B cell (primary cell): ENCODE results near the gene NRROS. TPM values are rescaled to one million over a fixed set of nuclear protein-coding genes. Genes with fewer than 3 reads are reported as not detected.

Experiments used
- ATAC-seq: fragments of 200-7000 bp; cut with Tn5 transposase; one replicate; pipeline ENCODE4 v1.10.0; 2021; ENCODE audit warnings: low read depth, mild to moderate bottlenecking, moderate number of reproducible peaks, moderate library complexity
- CTCF ChIA-PET: fragments of 350-600 bp; sonication (Branson Sonifier 250); formaldehyde crosslinking; loops from one replicate; lab custom pipeline; 2021; ENCODE audit warnings: antibody characterized with exemption, inconsistent platforms; lab: Charles Lee
- POLR2A ChIA-PET: fragments of 350-600 bp; sonication (Branson Sonifier 250); formaldehyde crosslinking; loops from one replicate; lab custom pipeline; 2021; ENCODE audit warnings: antibody characterized with exemption; lab: Charles Lee
- DNase-seq: peaks from one replicate; pipeline ENCODE4 v3.0.0; 2013
- H2AFZ ChIP-seq: 2 replicates; pipeline ENCODE4 v1.6.1; 2012; ENCODE audit warnings: mild to moderate bottlenecking, low read depth, low read length; ENCODE audit not compliant: insufficient read depth, poor library complexity, severe bottlenecking
- H3K27ac ChIP-seq, 2 donors: 1 replicate in 1 of 2; 2 replicates in 1 of 2; pipeline ENCODE4 v1.5.1; 2012 to 2013; ENCODE audit warnings: low read length in 2 of 2, mild to moderate bottlenecking in 2 of 2, moderate library complexity in 1 of 2
- H3K27me3 ChIP-seq, 4 experiments: fragments of 200-600 bp in 1 of 4; sonication (generic) in 1 of 4; replicated peaks in 1 of 4; 1 replicate in 2 of 4; 2 replicates in 2 of 4; pipeline versions ENCODE4 v1.6.1 to v1.7.0; 2013 to 2016; ENCODE audit warnings: low read length in 3 of 4, mild to moderate bottlenecking in 2 of 4, mixed read lengths in 1 of 4, moderate library complexity in 1 of 4; ENCODE audit not compliant: insufficient read depth in 4 of 4, control insufficient read depth in 3 of 4; ENCODE audit errors: control extremely low read depth in 1 of 4
- H3K36me3 ChIP-seq, 2 experiments: replicated peaks in 1 of 2; 1 replicate in 1 of 2; 2 replicates in 1 of 2; pipeline versions ENCODE4 v1.6.1 to v1.7.1; 2013; ENCODE audit warnings: low read length in 1 of 2; ENCODE audit not compliant: insufficient read depth in 2 of 2, control insufficient read depth in 1 of 2; ENCODE audit errors: control extremely low read depth in 1 of 2, extremely low read depth in 1 of 2
- H3K4me1 ChIP-seq, 2 donors: fragments of 200-600 bp in 1 of 2; sonication (generic) in 1 of 2; 1 replicate in 1 of 2; 2 replicates in 1 of 2; pipeline versions ENCODE4 v1.5.1 to v1.6.1; 2013 to 2017; ENCODE audit warnings: low read length in 2 of 2; ENCODE audit not compliant: control insufficient read depth in 2 of 2, insufficient read depth in 2 of 2
- H3K4me2 ChIP-seq: replicated peaks from 2 replicates; pipeline ENCODE3; 2012; ENCODE audit warnings: mild to moderate bottlenecking, low read depth, low read length; ENCODE audit not compliant: poor library complexity, severe bottlenecking
- H3K4me3 ChIP-seq, 5 experiments: fragments of 200-600 bp in 1 of 5; sonication (generic) in 1 of 5; 1 replicate in 3 of 5; 2 replicates in 2 of 5; pipeline versions ENCODE4 v1.5.1 to v1.7.0; 2011 to 2016; ENCODE audit warnings: low read length in 4 of 5, mild to moderate bottlenecking in 4 of 5, low read depth in 2 of 5, control low read depth in 1 of 5, moderate library complexity in 1 of 5; ENCODE audit not compliant: insufficient read depth in 1 of 5; ENCODE audit errors: control extremely low read depth in 1 of 5, extremely low read depth in 1 of 5
- H3K79me2 ChIP-seq: fragments of 200-600 bp; sonication (generic); one replicate; pipeline ENCODE4 v1.6.0; 2016; ENCODE audit warnings: low read length; ENCODE audit not compliant: control insufficient read depth, insufficient read depth
- H3K9ac ChIP-seq: fragments of 200-600 bp; sonication (generic); 2 replicates; pipeline ENCODE4 v1.6.1; 2017; ENCODE audit warnings: mild to moderate bottlenecking, low read length, moderate library complexity
- H3K9me3 ChIP-seq, 3 donors: one replicate each; pipeline versions ENCODE4 v1.6.1 to v1.7.1; 2013; ENCODE audit warnings: low read length in 2 of 3; ENCODE audit not compliant: control insufficient read depth in 2 of 3, insufficient read depth in 1 of 3; ENCODE audit errors: control extremely low read depth in 1 of 3
- H4K20me1 ChIP-seq: 2 replicates; pipeline ENCODE4 v1.6.0; 2012; ENCODE audit warnings: mild to moderate bottlenecking, low read length; ENCODE audit not compliant: insufficient read depth, control insufficient read depth, poor library complexity, severe bottlenecking
- H3K27ac Mint-ChIP-seq: one replicate; pipeline ENCODE4 v1.8.0; 2021; ENCODE audit warnings: mixed read lengths
- H3K27me3 Mint-ChIP-seq: one replicate; pipeline ENCODE4 v1.8.0; 2021; ENCODE audit warnings: mixed read lengths
- H3K4me1 Mint-ChIP-seq: one replicate; pipeline ENCODE4 v1.8.0; 2021; ENCODE audit warnings: mixed read lengths
- H3K4me3 Mint-ChIP-seq: one replicate; pipeline ENCODE4 v1.8.0; 2021; ENCODE audit warnings: mixed read lengths
- H3K9me3 Mint-ChIP-seq: one replicate; pipeline ENCODE4 v1.8.0; 2022; ENCODE audit warnings: mixed read lengths; ENCODE audit not compliant: insufficient read depth
- EZH2 ChIP-seq: IDR thresholded peaks from 2 replicates; pipeline ENCODE4 v1.6.1; 2012; ENCODE audit warnings: borderline replicate concordance, low read depth, mild to moderate bottlenecking, moderate library complexity, low read length; ENCODE audit not compliant: insufficient read depth, poor library complexity, severe bottlenecking
- WGBS: methylation state at CpG from one replicate; pipeline ENCODE4 v1.1.5; 2013; ENCODE audit warnings: missing lambda C conversion rate; ENCODE audit not compliant: insufficient coverage; 5-methylcytosine and 5-hydroxymethylcytosine counted together
- intact Hi-C: fragments of 100-400 bp; cut with micrococcal nuclease; formaldehyde crosslinking; loops from one replicate; pipeline ENCODE4 v1.10.0; 2022
- polyA plus RNA-seq: library from polyadenylated mRNA; depleted of rRNA; stranded (reverse); fragments of >200 nt; gene quantifications from 2 replicates; pipeline ENCODE4 v1.2.3, GENCODE V29; 2012
- total RNA-seq, 2 donors: library from RNA; stranded (reverse); fragments of 120-200 nt in 1 of 2; gene quantifications; 1 replicate in 1 of 2; 2 replicates in 1 of 2; pipeline versions ENCODE4 v1.2.3 to v1.2.4, GENCODE V29; 2013 to 2022
- TF ChIP-seq, protein P1 (sequence below): fragments of 200-600 bp; IDR thresholded peaks from one replicate; pipeline ENCODE4 v1.8.0; 2022; ENCODE audit warnings: antibody characterized with exemption, mild to moderate bottlenecking

NRROS gene
- total and polyA plus RNA-seq, 2 donors (not counting 1 experiment from before 2014, with no cell fraction given), result 40.1 to 87.9 TPM

DNA sequence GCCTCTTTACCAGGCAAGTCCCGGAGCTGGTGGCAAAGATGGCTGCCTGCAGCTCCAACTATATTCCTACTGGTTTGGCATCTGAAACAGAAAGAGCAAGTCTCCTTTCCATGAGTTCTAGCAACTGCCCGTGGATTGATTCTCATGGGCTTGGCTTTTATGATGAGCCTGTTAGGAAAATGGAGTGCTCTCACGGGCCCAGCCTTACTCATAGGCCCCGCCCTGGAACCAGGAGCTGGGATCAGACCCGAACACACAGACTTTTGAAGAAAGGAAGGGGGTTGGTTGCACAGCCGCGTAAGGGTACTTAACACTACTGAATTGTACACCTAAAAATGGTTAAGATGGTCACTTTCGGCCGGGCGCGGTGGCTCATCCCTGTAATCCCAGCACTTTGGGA, 2.9 kb downstream of the NRROS start:
- no peaks in the 10 kb centered on the region for H3K27me3 ChIP-seq
- DNase-seq (peak; percentile 55), ATAC-seq (no peak)
- peak overlapping the region; percentile 89 for H3K4me3 Mint-ChIP-seq
- peak overlapping the region; percentile 85 to 93 for H3K27ac ChIP-seq
- intact Hi-C loops, result loop anchor here (2.0 to 5.0 kb wide), 6 partner anchors 18 to 560 kb away; partner anchors contain the start of genes CEP19, FBXO45, NCBP2 and PIGX
- peaks cover 60 to 75% of the 10 kb centered on the region in 2 donors for H3K4me1 ChIP-seq
- no peaks in the 10 kb centered on the region for H3K9me3 ChIP-seq
- ChIA-PET POLR2A (interaction anchor here (0.6 to 1.9 kb wide), 4 partner anchors 10 to 243 kb away, joined by 5 to 15 read pairs (median 6); partner anchors contain the start of gene PAK2), CTCF (interaction anchor here (0.7 to 5.2 kb wide), 5 partner anchors 9 to 71 kb away, joined by 4 to 35 read pairs (median 6); no protein-coding TSS in a partner anchor)
- peak overlapping the region; percentile 94 for H3K4me2 ChIP-seq
- H3K36me3 ChIP-seq, result peaks cover 2 to 31% of the 10 kb centered on the region in 2 experiments
- peaks cover 8% of the 10 kb centered on the region for H4K20me1 ChIP-seq
- H3K4me1 Mint-ChIP-seq, result peaks cover 79% of the 10 kb centered on the region
- H3K9me3 Mint-ChIP-seq, result no peaks in the 10 kb centered on the region
- TF ChIP-seq, protein P1, sequence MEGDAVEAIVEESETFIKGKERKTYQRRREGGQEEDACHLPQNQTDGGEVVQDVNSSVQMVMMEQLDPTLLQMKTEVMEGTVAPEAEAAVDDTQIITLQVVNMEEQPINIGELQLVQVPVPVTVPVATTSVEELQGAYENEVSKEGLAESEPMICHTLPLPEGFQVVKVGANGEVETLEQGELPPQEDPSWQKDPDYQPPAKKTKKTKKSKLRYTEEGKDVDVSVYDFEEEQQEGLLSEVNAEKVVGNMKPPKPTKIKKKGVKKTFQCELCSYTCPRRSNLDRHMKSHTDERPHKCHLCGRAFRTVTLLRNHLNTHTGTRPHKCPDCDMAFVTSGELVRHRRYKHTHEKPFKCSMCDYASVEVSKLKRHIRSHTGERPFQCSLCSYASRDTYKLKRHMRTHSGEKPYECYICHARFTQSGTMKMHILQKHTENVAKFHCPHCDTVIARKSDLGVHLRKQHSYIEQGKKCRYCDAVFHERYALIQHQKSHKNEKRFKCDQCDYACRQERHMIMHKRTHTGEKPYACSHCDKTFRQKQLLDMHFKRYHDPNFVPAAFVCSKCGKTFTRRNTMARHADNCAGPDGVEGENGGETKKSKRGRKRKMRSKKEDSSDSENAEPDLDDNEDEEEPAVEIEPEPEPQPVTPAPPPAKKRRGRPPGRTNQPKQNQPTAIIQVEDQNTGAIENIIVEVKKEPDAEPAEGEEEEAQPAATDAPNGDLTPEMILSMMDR, result no peak
- no peak for TF ChIP-seq EZH2
- no peak overlapping the region for H2AFZ ChIP-seq
- H3K9ac ChIP-seq, result peak overlapping the region; percentile 90
- 34% methylated on average over 7 of the region's 11 CpGs for WGBS
- peak overlapping the region; percentile 99 for H3K27ac Mint-ChIP-seq
- peaks cover 85% of the 10 kb centered on the region for H3K79me2 ChIP-seq
- H3K4me3 ChIP-seq, result peak overlapping the region in 4 of 5 experiments; percentile 42 to 85 (median 82)
- H3K27me3 Mint-ChIP-seq, result no peaks in the 10 kb centered on the region

DNA sequence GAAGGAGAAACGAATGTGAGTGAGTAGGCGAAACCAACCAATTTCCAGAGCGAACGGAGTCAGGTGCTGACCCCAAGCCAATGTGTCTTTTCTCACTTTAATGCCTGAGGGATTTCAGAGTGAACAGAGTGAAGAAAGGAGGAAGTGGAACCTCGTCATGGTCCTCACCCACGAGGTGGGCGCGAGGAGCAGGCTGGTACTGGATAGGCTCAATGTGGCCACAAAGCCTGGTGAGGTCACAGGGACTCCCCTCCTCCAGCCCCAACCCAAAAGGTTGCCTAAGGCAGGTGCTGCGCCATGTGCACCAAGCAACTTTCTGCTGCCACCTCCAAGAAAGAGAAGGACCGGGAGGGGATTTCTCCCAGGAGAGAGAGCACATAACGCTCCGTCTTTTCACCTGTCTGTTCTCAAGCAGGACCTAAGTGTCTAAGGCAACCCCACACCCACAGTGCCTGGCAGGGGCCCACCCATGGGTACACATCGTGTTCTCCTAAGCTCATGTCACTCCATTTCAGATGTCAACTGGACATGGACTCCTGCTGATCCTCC, 3.8 kb downstream of the NRROS start:
- TF ChIP-seq, protein P1, result no peak
- TF ChIP-seq EZH2, result no peak
- H2AFZ ChIP-seq, result peak overlapping the region; percentile 38
- peaks cover 94% of the 10 kb centered on the region for H3K79me2 ChIP-seq
- no peaks in the 10 kb centered on the region for H3K9me3 ChIP-seq
- ChIA-PET CTCF (interaction anchor here (0.6 to 5.2 kb wide), 7 partner anchors 10 to 42 kb away, joined by 4 to 35 read pairs (median 5); no protein-coding TSS in a partner anchor), POLR2A (interaction anchor here (0.7 to 1.6 kb wide), 2 partner anchors 11 to 39 kb away, joined by 4 to 5 read pairs; no protein-coding TSS in a partner anchor)
- peaks cover 60 to 73% of the 10 kb centered on the region in 2 donors for H3K4me1 ChIP-seq
- peak overlapping the region; percentile 99 for H3K27ac Mint-ChIP-seq
- H4K20me1 ChIP-seq, result peaks cover 8% of the 10 kb centered on the region
- H3K27me3 Mint-ChIP-seq, result no peaks in the 10 kb centered on the region
- H3K4me3 ChIP-seq, result peak overlapping the region in 3 of 5 experiments; percentile 13 to 85 (median 83)
- ATAC-seq (peak; percentile 82), DNase-seq (peak; percentile 98)
- no peaks in the 10 kb centered on the region for H3K9me3 Mint-ChIP-seq
- H3K27me3 ChIP-seq, result no peaks in the 10 kb centered on the region
- H3K4me3 Mint-ChIP-seq, result peak overlapping the region; percentile 89
- peaks cover 2 to 35% of the 10 kb centered on the region in 2 experiments for H3K36me3 ChIP-seq
- peak overlapping the region; percentile 90 for H3K9ac ChIP-seq
- H3K4me1 Mint-ChIP-seq, result peaks cover 74% of the 10 kb centered on the region
- peak overlapping the region; percentile 94 for H3K4me2 ChIP-seq
- peak overlapping the region; percentile 85 to 93 for H3K27ac ChIP-seq
- 4% methylated on average over 13 of the region's 13 CpGs for WGBS
- intact Hi-C loops, result loop anchor here (1.0 to 5.0 kb wide), 9 partner anchors 11 to 561 kb away; partner anchors contain the start of genes CEP19, FBXO45, NCBP2 and PIGX
